Nephron progenitor cell (in vitro differentiated cells): ENCODE measurements around the gene ATG10.
"Not testable (repeated sequence)": the region's sequence is repeated elsewhere in the genome, so short reads cannot be mapped to it uniquely, and the experiment has no call there.

Experiments
- DNase-seq: peaks from one replicate; pipeline ENCODE4 v3.0.0; 2021
- H3K27ac Mint-ChIP-seq: 2 replicates; pipeline ENCODE4 v1.8.0; 2021; ENCODE audit warnings: mild to moderate bottlenecking, moderate library complexity, mixed read lengths
- H3K27me3 Mint-ChIP-seq: 2 replicates; pipeline ENCODE4 v1.8.0; 2021; ENCODE audit warnings: mild to moderate bottlenecking, low read depth, mixed read lengths; ENCODE audit not compliant: poor library complexity
- H3K36me3 Mint-ChIP-seq: 2 replicates; pipeline ENCODE4 v1.8.0; 2021; ENCODE audit warnings: low read depth, mixed read lengths
- H3K4me1 Mint-ChIP-seq: 2 replicates; pipeline ENCODE4 v1.8.0; 2021; ENCODE audit warnings: mixed read lengths
- H3K4me3 Mint-ChIP-seq: 2 replicates; pipeline ENCODE4 v1.8.0; 2021; ENCODE audit warnings: mild to moderate bottlenecking, moderate library complexity, mixed read lengths
- H3K9me3 Mint-ChIP-seq: 2 replicates; pipeline ENCODE4 v1.8.0; 2021; ENCODE audit warnings: mild to moderate bottlenecking, moderate library complexity, mixed read lengths
- CTCF ChIP-seq: fragments of 200-600 bp; sonication (generic); IDR thresholded peaks from 2 replicates; pipeline ENCODE4 v1.5.0; 2021; ENCODE audit warnings: antibody characterized with exemption

Gene ATG10

GRCh38 chr5:82119889-82120288 lies 148.1 kb downstream of the ATG10 start:
- DNase-seq: no peak
- peaks cover 32% of the 10 kb centered on the region for H3K9me3 Mint-ChIP-seq
- H3K36me3 Mint-ChIP-seq: peaks cover 23% of the 10 kb centered on the region
- H3K4me1 Mint-ChIP-seq: no peaks in the 10 kb centered on the region
- no peaks in the 10 kb centered on the region for H3K27me3 Mint-ChIP-seq
- TF ChIP-seq CTCF: no peak
- H3K27ac Mint-ChIP-seq: no peak overlapping the region
- H3K4me3 Mint-ChIP-seq: no peak overlapping the region

GRCh38 chr5:82129723-82130285 lies 158.0 kb downstream of the ATG10 start:
- TF ChIP-seq CTCF: no peak
- Mint-ChIP-seq H3K9me3 (peaks cover 49% of the 10 kb centered on the region), H3K36me3 (peaks cover 36% of the 10 kb centered on the region), H3K4me1 (no peaks in the 10 kb centered on the region), H3K27ac (no peak overlapping the region), H3K27me3 (peaks cover 4% of the 10 kb centered on the region), H3K4me3 (no peak overlapping the region)
- DNase-seq: no peak

GRCh38 chr5:82130602-82131001 lies 158.8 kb downstream of the ATG10 start:
- Mint-ChIP-seq H3K27me3 (peaks cover 4% of the 10 kb centered on the region), H3K36me3 (peaks cover 43% of the 10 kb centered on the region), H3K9me3 (peaks cover 49% of the 10 kb centered on the region), H3K4me1 (no peaks in the 10 kb centered on the region), H3K27ac (no peak overlapping the region), H3K4me3 (no peak overlapping the region)
- no peak for TF ChIP-seq CTCF
- no peak for DNase-seq

GRCh38 chr5:82137205-82137604 lies 165.4 kb downstream of the ATG10 start:
- peaks cover 60% of the 10 kb centered on the region for H3K9me3 Mint-ChIP-seq
- no peaks in the 10 kb centered on the region for H3K4me1 Mint-ChIP-seq
- H3K27me3 Mint-ChIP-seq: no peaks in the 10 kb centered on the region
- no peak for DNase-seq
- no peak overlapping the region for H3K4me3 Mint-ChIP-seq
- TF ChIP-seq CTCF: no peak
- H3K36me3 Mint-ChIP-seq: peaks cover 48% of the 10 kb centered on the region
- H3K27ac Mint-ChIP-seq: no peak overlapping the region

- H3K9me3 Mint-ChIP-seq: peaks cover 51% of the 10 kb centered on the region
- H3K4me1 Mint-ChIP-seq, DNase-seq, H3K4me3 Mint-ChIP-seq, H3K27me3 Mint-ChIP-seq, H3K27ac Mint-ChIP-seq: not testable (repeated sequence)
- H3K36me3 Mint-ChIP-seq: peaks cover 37% of the 10 kb centered on the region
These were observed 168.0 kb downstream of the ATG10 start for GRCh38 chr5:82139837-82140236.

- TF ChIP-seq CTCF: no peak
- no peak overlapping the region for H3K4me3 Mint-ChIP-seq
- H3K4me1 Mint-ChIP-seq: peaks cover 8% of the 10 kb centered on the region
- peaks cover 15% of the 10 kb centered on the region for H3K36me3 Mint-ChIP-seq
- H3K27me3 Mint-ChIP-seq: no peaks in the 10 kb centered on the region
- peaks cover 26% of the 10 kb centered on the region for H3K9me3 Mint-ChIP-seq
- peak overlapping the region; percentile 14 for H3K27ac Mint-ChIP-seq
- DNase-seq: no peak
These were observed 170.5 kb downstream of the ATG10 start for GRCh38 chr5:82142217-82142841.
